Kidney (tissue), 14 donors: ENCODE results near the gene TUFM. TPM values are rescaled to one million over a fixed set of nuclear protein-coding genes. Genes with fewer than 3 reads are reported as not detected.
"Not testable (repeated sequence)": the region's sequence is repeated elsewhere in the genome, so short reads cannot be mapped to it uniquely, and the experiment has no call there.

ENCODE experiments used
- DNase-seq, 5 donors: peaks; one replicate each; pipeline ENCODE4 v3.0.0-alpha.2; 2013 to 2020
- FAIRE-seq: peaks from 2 replicates; lab custom pipeline; 2012; peaks lifted over from hg19 to GRCh38; lab: Jason Lieb, UNC
- H3K27ac ChIP-seq, 2 donors: one replicate each; pipeline ENCODE4 v1.7.0; 2013; ENCODE audit warnings: low read depth in 2 of 2, low read length in 2 of 2, inconsistent platforms in 1 of 2
- H3K27me3 ChIP-seq: one replicate; pipeline ENCODE4 v1.7.1; 2013; ENCODE audit warnings: low read length, inconsistent platforms; ENCODE audit not compliant: control insufficient read depth, insufficient read depth
- H3K36me3 ChIP-seq, 3 donors: one replicate each; pipeline versions ENCODE4 v1.7.0 to v1.7.1; 2013; ENCODE audit warnings: low read length in 3 of 3, control low read depth in 1 of 3, inconsistent platforms in 1 of 3; ENCODE audit not compliant: insufficient read depth in 3 of 3, control insufficient read depth in 2 of 3
- H3K4me1 ChIP-seq, 3 donors: one replicate each; pipeline versions ENCODE4 v1.7.0 to v1.7.1; 2013; ENCODE audit warnings: low read length in 3 of 3, inconsistent platforms in 1 of 3, low read depth in 1 of 3; ENCODE audit not compliant: control insufficient read depth in 2 of 3, insufficient read depth in 2 of 3
- H3K4me3 ChIP-seq, 3 donors: one replicate each; pipeline versions ENCODE4 v1.7.0 to v1.8.1; 2013; ENCODE audit warnings: low read length in 3 of 3, control low read depth in 1 of 3, inconsistent platforms in 1 of 3
- H3K9ac ChIP-seq, 3 donors: one replicate each; pipeline versions ENCODE4 v1.7.0 to v1.7.1; 2013; ENCODE audit warnings: low read length in 3 of 3, control low read depth in 1 of 3, inconsistent platforms in 1 of 3
- H3K9me3 ChIP-seq, 3 donors: one replicate each; pipeline versions ENCODE4 v1.7.0 to v1.7.1; 2013; ENCODE audit warnings: low read length in 3 of 3, control low read depth in 1 of 3, inconsistent platforms in 1 of 3; ENCODE audit not compliant: control insufficient read depth in 2 of 3, insufficient read depth in 1 of 3
- CTCF ChIP-seq: IDR thresholded peaks from 3 replicates; pipeline ENCODE4 v1.5.1; 2012; ENCODE audit warnings: mild to moderate bottlenecking, moderate library complexity, borderline replicate concordance; ENCODE audit not compliant: insufficient read depth; ENCODE audit errors: extremely low read depth
- intact Hi-C: fragments of 100-400 bp; cut with DNase I; formaldehyde crosslinking; loops from one replicate; pipeline ENCODE4 v1.11.1; 2022
- polyA plus RNA-seq: library from polyadenylated mRNA; stranded (reverse); fragments of 350-450 nt; fragmentation: Illumina TruSeq; extraction: RNeasy Lipid Tissue Mini Kit (QIAGEN cat#74804); gene quantifications from one replicate; pipeline ENCODE4 v1.2.3, GENCODE V29; 2014; ENCODE audit warnings: low read depth, low replicate concordance; ENCODE audit not compliant: insufficient read depth
- total RNA-seq: library from RNA; stranded (reverse); fragmentation: NEBNext Ultra II Directional; extraction: Animal tissue kit (Norgen Biotek cat#: 25700); gene quantifications from one replicate; pipeline ENCODE4 v1.2.1, GENCODE V29; 2021
- donor health status: control.
- donor health status: control.
- donor health status: control.
- donor health status: control.
- donor health status: control.
- donor health status: DM: yes; HTN: yes; CAD: no.
- donor health status: Normal renal cell carcinoma (clear cell type).

TUFM gene
- total and polyA plus RNA-seq, 2 donors from 2014 or later: 146 to 443 TPM

- Histone ChIP-seq H3K9ac (no peak overlapping the region), H3K27me3 (no peaks in the 10 kb centered on the region), H3K27ac (no peak overlapping the region), H3K4me3 (no peak overlapping the region), H3K9me3 (no peaks in the 10 kb centered on the region), H3K36me3 (peaks cover 4 to 31% (median 15%) of the 10 kb centered on the region in 3 donors), H3K4me1 (peaks cover 0 to 13% (median 5%) of the 10 kb centered on the region in 3 donors)
- no peak for TF ChIP-seq CTCF
- intact Hi-C loops: no loop called here
- DNase-seq (no peak), FAIRE-seq (no peak)
These were observed 23.1 kb upstream of the TUFM start for GRCh38 chr16:28869201-28869600.

- intact Hi-C loops: not testable (repeated sequence)
These were observed 21.5 kb upstream of the TUFM start for GRCh38 chr16:28867646-28868045.

DNA sequence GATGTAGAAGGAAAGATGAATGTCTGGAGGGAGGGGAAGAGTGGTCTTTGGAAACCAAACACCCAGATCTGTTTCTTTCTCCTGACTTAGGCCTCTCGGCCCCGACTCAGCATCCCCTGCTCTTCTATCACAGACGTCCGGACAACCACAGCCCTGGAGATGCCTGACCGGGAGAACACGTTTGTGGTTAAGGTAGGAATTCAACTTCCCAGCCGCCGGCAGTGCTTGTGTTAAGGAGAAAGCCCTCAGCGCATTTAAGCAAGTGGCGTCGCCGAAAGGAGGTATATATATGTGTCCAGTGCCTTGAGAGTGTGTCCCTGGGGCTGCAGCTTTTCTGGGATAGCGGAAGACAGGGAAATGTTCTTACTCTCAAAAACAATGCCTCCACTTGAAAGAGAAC lies 21.1 kb upstream of the TUFM start:
- Histone ChIP-seq H3K9me3 (no peaks in the 10 kb centered on the region), H3K4me1 (peaks cover 0 to 15% (median 5%) of the 10 kb centered on the region in 3 donors), H3K36me3 (peaks cover 4 to 30% (median 15%) of the 10 kb centered on the region in 3 donors), H3K4me3 (no peak overlapping the region), H3K27me3 (no peaks in the 10 kb centered on the region), H3K27ac (no peak overlapping the region), H3K9ac (no peak overlapping the region)
- no peak for DNase-seq
- TF ChIP-seq CTCF: no peak
- intact Hi-C loops: no loop called here
- FAIRE-seq: no peak

More at GRCh38 chr16:28867646-28868045, 21.5 kb upstream of the TUFM start:
- not testable (repeated sequence) for H3K27ac ChIP-seq, DNase-seq, H3K27me3 ChIP-seq, H3K4me3 ChIP-seq, FAIRE-seq, H3K9me3 ChIP-seq, H3K9ac ChIP-seq
- Histone ChIP-seq H3K4me1 (peaks cover 0 to 15% (median 5%) of the 10 kb centered on the region in 3 donors), H3K36me3 (peaks cover 4 to 31% (median 15%) of the 10 kb centered on the region in 3 donors)

GRCh38 chr16:28866454-28866804 lies 20.3 kb upstream of the TUFM start:
- H3K4me1 ChIP-seq: peaks cover 0 to 15% (median 5%) of the 10 kb centered on the region in 3 donors
- DNase-seq: no peak
- H3K4me3 ChIP-seq: no peak overlapping the region
- no peaks in the 10 kb centered on the region for H3K27me3 ChIP-seq
- TF ChIP-seq CTCF: no peak
- H3K9ac ChIP-seq: no peak overlapping the region
- H3K9me3 ChIP-seq: no peaks in the 10 kb centered on the region
- FAIRE-seq: no peak
- H3K27ac ChIP-seq: no peak overlapping the region
- H3K36me3 ChIP-seq: peaks cover 4 to 22% (median 15%) of the 10 kb centered on the region in 3 donors
- intact Hi-C loops: no loop called here
